Right lobe of liver (tissue), 6 donors: Measurements from ENCODE around the gene MIPEP. TPM values are rescaled to one million over a fixed set of nuclear protein-coding genes. Genes with fewer than 3 reads are reported as not detected.

ENCODE experiments used
- ATAC-seq, 4 donors: fragments of 200-7000 bp; cut with Tn5 transposase; one replicate each; pipeline ENCODE4 v1.9.1; 2020; ENCODE audit warnings: mild to moderate bottlenecking in 4 of 4, moderate library complexity in 4 of 4
- DNase-seq, 3 donors: peaks; one replicate each; pipeline ENCODE4 v3.0.0-alpha.2; 2020
- H3K27ac ChIP-seq, 3 donors: fragments of 200-600 bp; one replicate each; pipeline ENCODE4 v1.8.0; 2022
- H3K27me3 ChIP-seq, 2 donors: fragments of 200-600 bp; one replicate each; pipeline ENCODE4 v1.8.0; 2022
- H3K36me3 ChIP-seq, 4 donors: fragments of 200-600 bp; sonication (generic) in 1 of 4; one replicate each; pipeline versions ENCODE4 v1.5.1 to v1.8.0; 2017 to 2022; ENCODE audit warnings: control low read depth in 1 of 4
- H3K4me1 ChIP-seq, 4 donors: fragments of 200-600 bp; sonication (generic) in 1 of 4; one replicate each; pipeline versions ENCODE4 v1.5.1 to v1.8.0; 2017 to 2022; ENCODE audit warnings: control low read depth in 1 of 4
- H3K4me3 ChIP-seq, 3 donors: fragments of 200-600 bp; one replicate each; pipeline ENCODE4 v1.8.0; 2022
- H3K9me3 ChIP-seq, 4 donors: fragments of 200-600 bp; sonication (generic) in 1 of 4; one replicate each; pipeline versions ENCODE4 v1.5.1 to v1.8.0; 2017 to 2022; ENCODE audit warnings: control low read depth in 1 of 4
- CTCF ChIP-seq, 4 donors: fragments of 200-600 bp in 3 of 4; fragments of 450-650 bp in 1 of 4; IDR thresholded peaks; one replicate each; pipeline versions ENCODE4 v1.5.1 to v1.8.0; 2016 to 2022; ENCODE audit warnings: antibody characterized with exemption in 4 of 4, mild to moderate bottlenecking in 2 of 4
- POLR2A ChIP-seq: fragments of 450-650 bp; IDR thresholded peaks from one replicate; pipeline ENCODE4 v1.6.1; 2017; ENCODE audit warnings: antibody characterized with exemption, mild to moderate bottlenecking
- WGBS: methylation state at CpG from one replicate; pipeline ENCODE4 v1.1.6; 2018; ENCODE audit warnings: low coverage, low lambda C conversion rate; ENCODE audit not compliant: insufficient coverage; ENCODE audit errors: missing lambda C conversion rate; 5-methylcytosine and 5-hydroxymethylcytosine counted together
- intact Hi-C, 2 donors: fragments of 100-400 bp; cut with DNase I; formaldehyde crosslinking; loops; one replicate each; pipeline versions ENCODE4 v1.11.2 to v1.14.1; 2022
- total RNA-seq, 6 experiments: library from RNA; depleted of rRNA in 2 of 6; stranded (reverse); fragments of >200 nt in 2 of 6; fragmentation: NEBNext Ultra II Directional in 3 of 6; extraction: Animal tissue kit (Norgen Biotek cat#: 25700) in 3 of 6; gene quantifications; one replicate each; pipeline versions ENCODE4 v1.1.0 to v1.2.4, GENCODE V29; 2016 to 2023
- donor health status: DM: no; HTN: yes; CAD: no.
- donor health status: DM: no; HTN: no; CAD: no.
- donor health status: DM: no; HTN: no; CAD: no.
- donor health status: DM: no; HTN: yes; CAD: no.
- donor health status: DM: no; HTN: yes; CAD: no.

The MIPEP gene
- total RNA-seq, 6 experiments from 2014 or later = 8.2 to 15.2 (median 11.8) TPM

- intact Hi-C loops = no loop called here
- WGBS = 35% methylated on average over 2 of the region's 28 CpGs
- ATAC-seq (no peak), DNase-seq (no peak)
- no peaks in the 10 kb centered on the region for H3K9me3 ChIP-seq
- no peak overlapping the region for H3K27ac ChIP-seq
- no peaks in the 10 kb centered on the region for H3K4me1 ChIP-seq
- no peaks in the 10 kb centered on the region for H3K27me3 ChIP-seq
- no peak for TF ChIP-seq POLR2A
- no peak for TF ChIP-seq CTCF (IDR thresholded peaks at IDR 0.05)
- no peaks in the 10 kb centered on the region for H3K36me3 ChIP-seq
- no peak overlapping the region for H3K4me3 ChIP-seq
Measured at GRCh38 chr13:23695196-23695595, 194.0 kb downstream of the MIPEP start.

GRCh38 chr13:23692816-23693215 is 196.4 kb downstream of the MIPEP start:
- Histone ChIP-seq H3K27me3 (no peaks in the 10 kb centered on the region), H3K36me3 (no peaks in the 10 kb centered on the region), H3K4me1 (no peaks in the 10 kb centered on the region), H3K4me3 (no peak overlapping the region), H3K27ac (no peak overlapping the region), H3K9me3 (no peaks in the 10 kb centered on the region)
- 65% methylated on average over 3 of the region's 3 CpGs for WGBS
- no peak for ATAC-seq
- TF ChIP-seq CTCF (IDR thresholded peaks at IDR 0.05) = no peak
- no peak for DNase-seq
- intact Hi-C loops = no loop called here

GRCh38 chr13:23690668-23691067 is 198.5 kb downstream of the MIPEP start:
- H3K36me3 ChIP-seq = no peaks in the 10 kb centered on the region
- no peaks in the 10 kb centered on the region for H3K9me3 ChIP-seq
- WGBS = 71% methylated on average over 1 of the region's 3 CpGs
- no peaks in the 10 kb centered on the region for H3K4me1 ChIP-seq
- H3K27me3 ChIP-seq = no peaks in the 10 kb centered on the region
- DNase-seq = no peak
- TF ChIP-seq CTCF (IDR thresholded peaks at IDR 0.05) (no peak), POLR2A (no peak)
- intact Hi-C loops = no loop called here
- no peak overlapping the region for H3K27ac ChIP-seq
- no peak for ATAC-seq
- H3K4me3 ChIP-seq = no peak overlapping the region

GRCh38 chr13:23688336-23688735 is 200.9 kb downstream of the MIPEP start:
- Histone ChIP-seq H3K4me3 (no peak overlapping the region), H3K27ac (no peak overlapping the region), H3K4me1 (no peaks in the 10 kb centered on the region), H3K9me3 (no peaks in the 10 kb centered on the region), H3K36me3 (no peaks in the 10 kb centered on the region), H3K27me3 (no peaks in the 10 kb centered on the region)
- no peak for ATAC-seq
- 71% methylated on average over 3 of the region's 3 CpGs for WGBS
- intact Hi-C loops = no loop called here
- TF ChIP-seq CTCF (IDR thresholded peaks at IDR 0.05) = no peak
- no peak for TF ChIP-seq POLR2A
- no peak for DNase-seq

- 73% methylated on average over 5 of the region's 5 CpGs for WGBS
- Histone ChIP-seq H3K27me3 (no peaks in the 10 kb centered on the region), H3K4me3 (no peak overlapping the region), H3K4me1 (no peaks in the 10 kb centered on the region), H3K27ac (no peak overlapping the region), H3K9me3 (no peaks in the 10 kb centered on the region), H3K36me3 (no peaks in the 10 kb centered on the region)
- intact Hi-C loops = no loop called here
- TF ChIP-seq POLR2A (no peak), CTCF (IDR thresholded peaks at IDR 0.05) (no peak)
- DNase-seq (no peak), ATAC-seq (no peak)
Measured at GRCh38 chr13:23687614-23688013, 201.6 kb downstream of the MIPEP start.
